T-helper 1 cell (primary cell): Measurements from ENCODE around the gene BCL11A.

Experiments used
- DNase-seq, 5 donors: peaks; one replicate each; pipeline ENCODE4 v3.0.0-alpha.2; 2012 to 2020

The BCL11A gene

GRCh38 chr2:60544954-60545560 is 8.4 kb downstream of the BCL11A start:
- DNase-seq, result no peak

GRCh38 chr2:60544062-60544461 is 9.4 kb downstream of the BCL11A start:
- DNase-seq, result no peak

- DNase-seq, result no peak
Measured at GRCh38 chr2:60541056-60541651, 12.3 kb downstream of the BCL11A start.

GRCh38 chr2:60540074-60540473 is 13.4 kb downstream of the BCL11A start:
- DNase-seq, result no peak

GRCh38 chr2:60539140-60539539 is 14.3 kb downstream of the BCL11A start:
- DNase-seq, result no peak

- no peak for DNase-seq
Measured at GRCh38 chr2:60538101-60538500, 15.4 kb downstream of the BCL11A start.

- DNase-seq, result no peak
Measured at GRCh38 chr2:60536746-60537145, 16.7 kb downstream of the BCL11A start.

- no peak for DNase-seq
Measured at GRCh38 chr2:60535685-60536312, 17.7 kb downstream of the BCL11A start.

- DNase-seq, result no peak
Measured at GRCh38 chr2:60534892-60535684, 18.4 kb downstream of the BCL11A start.

GRCh38 chr2:60534052-60534685 is 19.3 kb downstream of the BCL11A start:
- no peak for DNase-seq

- no peak for DNase-seq
Measured at GRCh38 chr2:60533101-60534051, 20.1 kb downstream of the BCL11A start.

- DNase-seq, result no peak
Measured at GRCh38 chr2:60532421-60532820, 21.0 kb downstream of the BCL11A start.

- no peak for DNase-seq
Measured at GRCh38 chr2:60531701-60532133, 21.7 kb downstream of the BCL11A start.

GRCh38 chr2:60530660-60531281 is 22.7 kb downstream of the BCL11A start:
- no peak for DNase-seq

GRCh38 chr2:60529785-60530627 is 23.4 kb downstream of the BCL11A start:
- no peak for DNase-seq

GRCh38 chr2:60529136-60529784 is 24.2 kb downstream of the BCL11A start:
- DNase-seq, result no peak

- DNase-seq, result no peak
Measured at GRCh38 chr2:60528281-60529020, 25.0 kb downstream of the BCL11A start.

- DNase-seq, result no peak
Measured at GRCh38 chr2:60527762-60528161, 25.7 kb downstream of the BCL11A start.

GRCh38 chr2:60526623-60527022 is 26.8 kb downstream of the BCL11A start:
- no peak for DNase-seq
